DND-41 (cell line): ENCODE data around the gene STAG1.
"Not testable (repeated sequence)": the region's sequence is repeated elsewhere in the genome, so short reads cannot be mapped to it uniquely, and the experiment has no call there.

Experiments
- ATAC-seq: fragments of 200-7000 bp; cut with Tn5 transposase; 3 replicates; pipeline ENCODE4 v1.9.1; 2021; ENCODE audit warnings: low read depth; ENCODE audit not compliant: insufficient read depth
- DNase-seq: peaks from one replicate; pipeline ENCODE4 v3.0.0-alpha.2; 2020
- H2AFZ ChIP-seq: 2 replicates; pipeline ENCODE4 v1.6.0; 2012; ENCODE audit warnings: low read depth, low read length
- H3K27ac ChIP-seq: 2 replicates; pipeline ENCODE4 v1.5.1; 2012; ENCODE audit warnings: low read length, inconsistent platforms
- H3K27me3 ChIP-seq: fragments of 200-600 bp; sonication (generic); 2 replicates; pipeline ENCODE4 v1.6.0; 2012; ENCODE audit warnings: low read length, mild to moderate bottlenecking, inconsistent platforms; ENCODE audit not compliant: insufficient read depth, poor library complexity
- H3K36me3 ChIP-seq: 2 replicates; pipeline ENCODE4 v1.5.1; 2012; ENCODE audit warnings: low read length, inconsistent platforms; ENCODE audit not compliant: insufficient read depth
- H3K4me1 ChIP-seq: 2 replicates; pipeline ENCODE4 v1.5.1; 2012; ENCODE audit warnings: mild to moderate bottlenecking, low read length; ENCODE audit not compliant: insufficient read depth
- H3K4me2 ChIP-seq: 2 replicates; pipeline ENCODE4 v1.6.0; 2012; ENCODE audit warnings: mild to moderate bottlenecking, moderate library complexity, low read length, inconsistent platforms; ENCODE audit not compliant: insufficient read depth
- H3K4me3 ChIP-seq, 2 experiments: fragments of 200-600 bp in 1 of 2; shearing (Covaris generic) in 1 of 2; 2 replicates each; pipeline ENCODE4 v1.5.1; 2012 to 2016; ENCODE audit warnings: inconsistent platforms in 2 of 2, low read length in 2 of 2, mild to moderate bottlenecking in 2 of 2, low read depth in 1 of 2, moderate library complexity in 1 of 2
- H3K79me2 ChIP-seq: 2 replicates; pipeline ENCODE4 v1.6.0; 2012; ENCODE audit warnings: low read length, inconsistent platforms; ENCODE audit not compliant: insufficient read depth
- H3K9ac ChIP-seq: 2 replicates; pipeline ENCODE4 v1.6.0; 2012; ENCODE audit warnings: low read depth, mild to moderate bottlenecking, inconsistent platforms, low read length, moderate library complexity
- H3K9me3 ChIP-seq: 2 replicates; pipeline ENCODE4 v1.5.1; 2012; ENCODE audit warnings: low read length, moderate library complexity, mild to moderate bottlenecking, inconsistent platforms; ENCODE audit not compliant: insufficient read depth, severe bottlenecking
- H4K20me1 ChIP-seq: 2 replicates; pipeline ENCODE4 v1.6.0; 2012; ENCODE audit warnings: low read length; ENCODE audit not compliant: insufficient read depth
- EZH2 ChIP-seq: IDR thresholded peaks from 3 replicates; pipeline ENCODE4 v1.6.1; 2012; ENCODE audit warnings: borderline replicate concordance, low read depth, mild to moderate bottlenecking, moderate library complexity, low read length, inconsistent platforms; ENCODE audit not compliant: severe bottlenecking
- TF ChIP-seq, protein P1 (sequence below): IDR thresholded peaks from 2 replicates; pipeline ENCODE4 v1.5.1; 2012; ENCODE audit warnings: borderline replicate concordance, low read length, moderate library complexity, mild to moderate bottlenecking; ENCODE audit not compliant: poor library complexity, severe bottlenecking; ENCODE audit errors: extremely low read depth

STAG1 gene

DNA sequence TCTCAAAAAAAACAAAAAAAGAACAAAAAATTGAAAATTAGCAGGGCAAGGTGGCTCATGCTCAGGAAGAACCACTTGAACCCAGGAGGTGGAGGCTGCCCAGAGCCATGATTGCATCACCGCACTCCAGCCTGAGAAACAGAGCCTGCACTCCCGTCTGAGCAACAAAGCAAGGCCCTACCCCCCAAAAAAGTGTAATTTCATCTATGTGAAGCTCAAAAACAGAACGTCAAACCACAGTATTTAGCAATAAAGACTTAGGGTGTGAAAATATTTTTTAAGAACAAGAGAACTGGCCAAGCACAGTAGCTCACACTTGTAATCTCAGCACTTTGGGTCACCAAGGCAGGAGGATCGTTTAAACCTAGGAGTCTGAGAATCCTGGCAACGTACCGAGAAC, 38.2 kb downstream of the STAG1 start:
- Histone ChIP-seq H3K9me3 (no peaks in the 10 kb centered on the region), H3K27me3 (no peaks in the 10 kb centered on the region), H3K36me3 (peaks cover 10% of the 10 kb centered on the region), H4K20me1 (peaks cover 47% of the 10 kb centered on the region; the same call in 1 of the 2 replicates), H3K4me3 (no peak overlapping the region), H3K9ac (no peak overlapping the region), H3K4me2 (no peak overlapping the region), H2AFZ (no peak overlapping the region), H3K79me2 (peaks cover 98% of the 10 kb centered on the region), H3K27ac (no peak overlapping the region), H3K4me1 (no peaks in the 10 kb centered on the region)
- no peak for ATAC-seq
- no peak for TF ChIP-seq EZH2
- TF ChIP-seq, protein P1, sequence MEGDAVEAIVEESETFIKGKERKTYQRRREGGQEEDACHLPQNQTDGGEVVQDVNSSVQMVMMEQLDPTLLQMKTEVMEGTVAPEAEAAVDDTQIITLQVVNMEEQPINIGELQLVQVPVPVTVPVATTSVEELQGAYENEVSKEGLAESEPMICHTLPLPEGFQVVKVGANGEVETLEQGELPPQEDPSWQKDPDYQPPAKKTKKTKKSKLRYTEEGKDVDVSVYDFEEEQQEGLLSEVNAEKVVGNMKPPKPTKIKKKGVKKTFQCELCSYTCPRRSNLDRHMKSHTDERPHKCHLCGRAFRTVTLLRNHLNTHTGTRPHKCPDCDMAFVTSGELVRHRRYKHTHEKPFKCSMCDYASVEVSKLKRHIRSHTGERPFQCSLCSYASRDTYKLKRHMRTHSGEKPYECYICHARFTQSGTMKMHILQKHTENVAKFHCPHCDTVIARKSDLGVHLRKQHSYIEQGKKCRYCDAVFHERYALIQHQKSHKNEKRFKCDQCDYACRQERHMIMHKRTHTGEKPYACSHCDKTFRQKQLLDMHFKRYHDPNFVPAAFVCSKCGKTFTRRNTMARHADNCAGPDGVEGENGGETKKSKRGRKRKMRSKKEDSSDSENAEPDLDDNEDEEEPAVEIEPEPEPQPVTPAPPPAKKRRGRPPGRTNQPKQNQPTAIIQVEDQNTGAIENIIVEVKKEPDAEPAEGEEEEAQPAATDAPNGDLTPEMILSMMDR = no peak
- DNase-seq = no peak

DNA sequence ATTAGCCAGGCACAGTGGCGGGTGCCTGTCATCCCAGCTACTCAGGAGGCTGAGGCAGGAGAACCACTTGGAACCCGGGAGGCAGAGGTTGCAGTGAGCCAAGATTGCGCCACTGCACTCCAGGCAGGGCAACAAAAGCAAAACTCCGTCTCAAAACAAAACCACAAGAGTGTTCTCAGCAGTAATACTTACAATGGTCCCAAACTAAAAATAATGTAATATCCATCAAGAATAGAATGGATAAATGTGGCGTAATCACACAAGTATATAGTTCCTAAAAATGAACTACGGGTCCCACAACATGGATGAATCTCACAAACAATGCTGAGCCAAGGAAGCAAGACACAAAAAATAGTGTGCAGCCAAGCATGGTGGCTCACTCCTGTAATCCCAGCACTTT, 39.2 kb downstream of the STAG1 start:
- no peaks in the 10 kb centered on the region for H3K4me1 ChIP-seq
- DNase-seq (no peak), ATAC-seq (no peak)
- H3K27ac ChIP-seq = no peak overlapping the region
- TF ChIP-seq EZH2 = no peak
- TF ChIP-seq, protein P1 = no peak
- H3K4me3 ChIP-seq = no peak overlapping the region
- no peak overlapping the region for H3K9ac ChIP-seq
- H3K9me3 ChIP-seq = no peaks in the 10 kb centered on the region
- peaks cover 10% of the 10 kb centered on the region for H3K36me3 ChIP-seq
- H3K79me2 ChIP-seq = peaks cover 98% of the 10 kb centered on the region
- no peaks in the 10 kb centered on the region for H3K27me3 ChIP-seq
- no peak overlapping the region for H3K4me2 ChIP-seq
- H4K20me1 ChIP-seq = peaks cover 41% of the 10 kb centered on the region; the same call in 1 of the 2 replicates
- no peak overlapping the region for H2AFZ ChIP-seq

DNA sequence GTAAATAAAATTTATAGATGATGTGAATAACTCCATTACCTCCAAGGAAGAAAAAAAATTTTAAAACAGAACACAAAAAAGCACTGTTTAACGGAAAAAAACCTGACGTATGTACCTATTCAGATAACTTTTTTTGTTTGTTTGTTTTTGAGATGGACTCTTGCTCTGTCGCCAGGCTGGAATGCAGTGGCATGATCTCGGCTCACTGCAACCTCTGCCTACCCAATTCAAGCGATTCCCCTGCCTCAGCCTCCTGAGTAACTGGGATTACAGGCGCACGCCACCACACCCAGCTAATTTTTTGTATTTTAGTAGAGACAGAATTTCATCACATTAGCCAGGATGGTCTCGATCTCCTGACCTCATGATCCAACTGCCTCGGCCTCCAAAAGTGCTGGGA, 40.3 kb downstream of the STAG1 start:
- ATAC-seq, H3K4me2 ChIP-seq: not testable (repeated sequence)

DNA sequence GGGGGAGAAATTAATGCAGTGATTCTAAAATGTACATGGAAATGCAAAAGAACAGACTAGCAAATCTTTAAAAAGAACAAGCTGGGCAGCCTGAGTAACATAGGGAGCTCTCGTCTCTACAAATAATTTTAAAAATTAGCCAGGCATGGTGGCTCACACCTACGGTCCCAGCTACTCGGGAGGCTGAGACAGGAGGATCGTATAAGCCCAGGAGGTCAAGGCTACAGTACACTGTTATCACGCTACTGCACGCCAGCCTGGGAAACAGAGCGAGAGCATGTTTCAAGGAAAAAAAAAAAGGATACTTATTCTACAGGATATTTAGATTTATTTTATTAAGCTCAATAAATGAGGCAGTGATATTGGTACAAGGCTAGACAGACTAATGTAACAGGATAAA, 40.9 kb downstream of the STAG1 start:
- H3K79me2 ChIP-seq = peaks cover 98% of the 10 kb centered on the region
- DNase-seq (no peak), ATAC-seq (no peak)
- no peak overlapping the region for H2AFZ ChIP-seq
- H3K9ac ChIP-seq = no peak overlapping the region
- H3K4me3 ChIP-seq = no peak overlapping the region
- H3K27ac ChIP-seq = no peak overlapping the region
- peaks cover 14% of the 10 kb centered on the region for H3K36me3 ChIP-seq
- H3K9me3 ChIP-seq = no peaks in the 10 kb centered on the region
- H3K4me1 ChIP-seq = no peaks in the 10 kb centered on the region
- peaks cover 40% of the 10 kb centered on the region; the same call in 1 of the 2 replicates for H4K20me1 ChIP-seq
- no peak overlapping the region for H3K4me2 ChIP-seq
- no peaks in the 10 kb centered on the region for H3K27me3 ChIP-seq
- TF ChIP-seq EZH2 = no peak
- TF ChIP-seq, protein P1 = no peak

More for the DNA sequence above, 40.3 kb downstream of the STAG1 start:
- peaks cover 98% of the 10 kb centered on the region for H3K79me2 ChIP-seq
- H3K9me3 ChIP-seq, DNase-seq, H3K9ac ChIP-seq, H3K4me3 ChIP-seq, H2AFZ ChIP-seq, H3K4me1 ChIP-seq, H3K27me3 ChIP-seq, H3K27ac ChIP-seq: not testable (repeated sequence)
- peaks cover 45% of the 10 kb centered on the region; the same call in 1 of the 2 replicates for H4K20me1 ChIP-seq
- H3K36me3 ChIP-seq = peaks cover 14% of the 10 kb centered on the region

DNA sequence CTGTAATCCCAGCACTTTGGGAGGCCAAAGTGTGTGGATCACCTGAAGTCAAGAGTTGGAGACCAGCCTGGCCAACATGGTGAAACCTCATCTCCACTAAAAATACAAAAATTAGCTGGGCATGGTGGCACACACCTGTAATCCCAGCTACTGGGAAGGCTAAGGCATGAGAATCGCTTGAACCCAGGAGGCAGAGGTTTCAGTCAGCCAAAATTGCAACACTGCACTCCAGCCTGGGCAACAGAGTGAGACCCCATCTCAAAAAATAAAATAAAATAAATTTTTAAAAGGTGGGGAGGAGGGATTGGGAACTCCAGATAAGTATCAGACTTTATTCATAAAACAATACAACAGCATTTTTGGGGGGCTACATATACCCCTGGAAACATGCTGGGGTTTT, 42.4 kb downstream of the STAG1 start:
- Histone ChIP-seq H3K79me2 (peaks cover 98% of the 10 kb centered on the region), H3K36me3 (peaks cover 14% of the 10 kb centered on the region), H4K20me1 (peaks cover 45% of the 10 kb centered on the region; the same call in 1 of the 2 replicates)
- not testable (repeated sequence) for ATAC-seq, H3K27me3 ChIP-seq, H3K4me2 ChIP-seq, H2AFZ ChIP-seq, H3K9me3 ChIP-seq, H3K27ac ChIP-seq, H3K9ac ChIP-seq, H3K4me3 ChIP-seq, DNase-seq, H3K4me1 ChIP-seq
